GM23338 (cell line): ENCODE results near the gene PTRH2. TPM values are rescaled to one million over a fixed set of nuclear protein-coding genes. Genes with fewer than 3 reads are reported as not detected.

Experiments
- ATAC-seq: fragments of 200-7000 bp; cut with Tn5 transposase; 3 replicates; pipeline ENCODE4 v1.9.1; 2020
- DNase-seq: peaks from one replicate; pipeline ENCODE4 v3.0.0-alpha.2; 2015; ENCODE audit warnings: low spot score
- H2AFZ ChIP-seq: fragments of 200-600 bp; sonication (generic); 2 replicates; pipeline ENCODE4 v1.8.0; 2016; ENCODE audit warnings: antibody characterized with exemption, mild to moderate bottlenecking, moderate library complexity
- H3F3A ChIP-seq: fragments of 200-600 bp; sonication (generic); replicated peaks from 2 replicates; pipeline ENCODE4 v1.8.0; 2017; ENCODE audit warnings: antibody characterized with exemption, mixed run types, low read depth
- H3K27ac ChIP-seq: fragments of 200-600 bp; sonication (generic); 2 replicates; pipeline ENCODE4 v1.6.1; 2016; ENCODE audit warnings: low read depth
- H3K27me3 ChIP-seq: fragments of 200-600 bp; sonication (generic); 2 replicates; pipeline ENCODE4 v1.8.0; 2016; ENCODE audit warnings: mild to moderate bottlenecking, mixed run types, moderate library complexity; ENCODE audit not compliant: insufficient read depth
- H3K36me3 ChIP-seq: fragments of 200-600 bp; sonication (generic); 2 replicates; pipeline ENCODE4 v1.8.0; 2016; ENCODE audit warnings: mild to moderate bottlenecking; ENCODE audit not compliant: insufficient read depth
- H3K4me1 ChIP-seq: fragments of 200-600 bp; sonication (generic); 2 replicates; pipeline ENCODE4 v1.8.0; 2016; ENCODE audit warnings: mild to moderate bottlenecking, moderate library complexity; ENCODE audit not compliant: insufficient read depth
- H3K4me2 ChIP-seq: fragments of 200-600 bp; sonication (generic); 2 replicates; pipeline ENCODE4 v1.7.1; 2017; ENCODE audit warnings: mixed run types
- H3K4me3 ChIP-seq: fragments of 200-600 bp; sonication (generic); 2 replicates; pipeline ENCODE4 v1.6.1; 2016; ENCODE audit warnings: mixed run types
- H3K79me2 ChIP-seq: fragments of 200-600 bp; sonication (generic); replicated peaks from 2 replicates; pipeline ENCODE4 v1.8.0; 2017; ENCODE audit warnings: mild to moderate bottlenecking; ENCODE audit not compliant: insufficient read depth
- H3K9me2 ChIP-seq: fragments of 200-600 bp; sonication (generic); 2 replicates; pipeline ENCODE4 v1.8.0; 2017; ENCODE audit not compliant: insufficient read depth
- H4K20me1 ChIP-seq: fragments of 200-600 bp; sonication (generic); replicated peaks from 2 replicates; pipeline ENCODE4 v1.8.0; 2017; ENCODE audit warnings: mild to moderate bottlenecking; ENCODE audit not compliant: insufficient read depth
- H3K27ac Mint-ChIP-seq: 2 replicates; pipeline ENCODE4 v1.8.0; 2020; ENCODE audit warnings: inconsistent platforms, mild to moderate bottlenecking, moderate library complexity, mixed read lengths
- H3K27me3 Mint-ChIP-seq: 3 replicates; pipeline ENCODE4 v1.8.0; 2022; ENCODE audit warnings: low read depth, mild to moderate bottlenecking, moderate library complexity, mixed read lengths, inconsistent platforms; ENCODE audit not compliant: insufficient read depth, poor library complexity
- H3K36me3 Mint-ChIP-seq: 3 replicates; pipeline ENCODE4 v1.8.0; 2021; ENCODE audit warnings: low read depth, mild to moderate bottlenecking, inconsistent platforms, moderate library complexity, mixed read lengths
- H3K4me1 Mint-ChIP-seq: 3 replicates; pipeline ENCODE4 v1.8.0; 2020; ENCODE audit warnings: mild to moderate bottlenecking, inconsistent platforms, mixed read lengths
- H3K4me3 Mint-ChIP-seq: 3 replicates; pipeline ENCODE4 v1.8.0; 2021; ENCODE audit warnings: moderate library complexity, mild to moderate bottlenecking, inconsistent platforms, mixed read lengths
- H3K9me3 Mint-ChIP-seq: 3 replicates; pipeline ENCODE4 v1.8.0; 2020; ENCODE audit warnings: moderate library complexity, mild to moderate bottlenecking, inconsistent platforms, mixed read lengths
- CREB1 ChIP-seq: fragments of 250-450 bp; sonication (Bioruptor Pico); IDR thresholded peaks from 2 replicates; pipeline ENCODE4 v1.5.0; 2020; ENCODE audit warnings: low read depth, mild to moderate bottlenecking, moderate library complexity
- ETS1 ChIP-seq: IDR thresholded peaks from 2 replicates; pipeline ENCODE4 v1.6.1; 2016; ENCODE audit warnings: antibody characterized with exemption
- EZH2phosphoT487 ChIP-seq: fragments of 200-600 bp; sonication (generic); IDR thresholded peaks from one replicate; pipeline ENCODE4 v1.8.1; 2018; ENCODE audit warnings: antibody characterized with exemption; ENCODE audit not compliant: unreplicated experiment
- NANOG ChIP-seq: IDR thresholded peaks from 2 replicates; pipeline ENCODE4 v1.6.1; 2016; ENCODE audit warnings: antibody characterized with exemption, borderline replicate concordance
- STAT1 ChIP-seq: IDR thresholded peaks from one replicate; pipeline ENCODE4 v1.6.1; 2016; ENCODE audit warnings: antibody characterized with exemption; ENCODE audit not compliant: unreplicated experiment
- ZNF114 ChIP-seq: fragments of 250-450 bp; sonication (Bioruptor Pico); IDR thresholded peaks from 2 replicates; pipeline ENCODE4 v1.5.0; 2020; ENCODE audit warnings: mild to moderate bottlenecking, moderate library complexity
- ZNF331 ChIP-seq: fragments of 250-450 bp; sonication (Bioruptor Pico); IDR thresholded peaks from 2 replicates; pipeline ENCODE4 v1.5.0; 2020; ENCODE audit warnings: low read depth, mild to moderate bottlenecking, moderate library complexity
- polyA plus RNA-seq: library from polyadenylated mRNA; unstranded; fragments of >200 nt; fragmentation: Nextera tagmentation; extraction: Ambion mirVana; gene quantifications from 2 replicates; pipeline ENCODE4 v1.2.1, GENCODE V29; 2016
- total RNA-seq: library from RNA; depleted of rRNA; stranded (reverse); fragments of >200 nt; shearing (Covaris generic); gene quantifications from 2 replicates; pipeline ENCODE4 v1.2.3, GENCODE V29; 2014
- TF ChIP-seq, protein P1 (sequence below), 2 experiments: fragments of 200-600 bp in 1 of 2; sonication (generic) in 1 of 2; conservative IDR thresholded peaks; 2 replicates each; pipeline versions ENCODE4 v1.5.1 to v1.6.1; 2016 to 2017; ENCODE audit warnings: antibody characterized with exemption in 2 of 2, low read depth in 2 of 2, mild to moderate bottlenecking in 2 of 2, moderate library complexity in 1 of 2

Gene PTRH2
- total and polyA plus RNA-seq, 2 experiments from 2014 or later, result 32.7 to 85.2 TPM

DNA sequence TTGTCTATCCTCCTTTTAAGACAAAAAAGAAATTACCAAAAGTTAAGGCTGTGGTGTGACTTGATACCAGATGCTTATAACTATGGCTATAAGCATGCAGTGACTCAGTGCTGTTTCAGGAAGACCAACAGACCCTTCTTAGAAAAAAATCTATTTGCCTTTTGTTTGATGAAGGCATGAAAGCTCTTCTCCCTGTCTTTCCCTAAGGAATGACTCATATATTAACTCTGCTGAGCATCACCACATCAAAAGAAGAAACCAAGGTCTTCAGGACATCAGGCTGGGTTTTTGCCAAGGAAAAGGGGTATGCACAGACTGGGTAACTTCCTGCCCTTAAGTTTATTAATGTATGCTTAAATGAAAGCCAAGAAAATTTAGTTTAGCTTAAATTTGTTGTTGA is 47.3 kb upstream of the PTRH2 start (continued):
- no peak for TF ChIP-seq ETS1

DNA sequence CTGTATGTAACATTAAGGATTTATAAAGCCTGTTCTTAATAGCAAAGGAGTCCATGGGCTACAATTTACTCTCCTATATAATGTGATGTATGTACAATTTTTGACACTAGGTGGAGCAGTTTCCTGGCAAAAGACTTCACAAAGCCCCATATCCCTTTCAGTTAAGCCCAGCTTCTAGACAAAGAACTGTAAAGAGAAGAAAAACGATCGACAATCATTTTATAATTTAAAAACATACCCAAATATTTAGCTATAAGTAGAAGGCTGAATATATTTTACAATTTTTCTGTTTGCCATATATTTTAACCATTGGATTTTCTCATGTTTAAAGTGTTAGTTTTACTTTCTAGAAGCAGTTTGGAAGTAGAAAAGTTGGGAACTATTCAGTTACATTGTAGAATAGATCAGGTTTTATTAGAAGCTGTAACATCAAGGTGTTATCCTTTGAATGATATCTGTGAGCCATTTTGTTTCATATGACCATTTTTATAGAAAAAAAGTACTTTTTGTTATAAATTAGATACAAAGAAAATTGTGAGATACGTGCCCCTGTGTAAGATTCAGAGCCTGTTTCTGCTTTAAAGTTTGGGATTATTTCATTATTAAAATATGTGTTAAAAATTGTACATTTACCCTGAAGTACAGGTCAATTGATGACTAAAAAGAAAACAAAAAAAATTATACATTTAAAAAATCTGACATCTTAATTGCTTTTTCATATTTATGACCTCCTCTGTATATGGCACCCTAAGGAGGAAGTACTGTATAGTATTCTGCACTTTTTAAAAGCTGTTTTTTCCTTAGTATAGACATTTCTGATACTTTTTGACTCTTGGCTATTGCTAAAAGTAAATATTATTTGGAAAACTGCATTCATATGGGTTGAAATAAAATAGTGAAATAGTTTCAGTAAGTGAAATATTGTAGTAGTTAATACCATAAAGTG is 46.6 kb upstream of the PTRH2 start:
- Mint-ChIP-seq H3K27ac (no peak overlapping the region), H3K4me1 (peaks cover 9% of the 10 kb centered on the region), H3K27me3 (peaks cover 3% of the 10 kb centered on the region), H3K36me3 (peaks cover 5% of the 10 kb centered on the region; the same call in 2 of the 3 replicates), H3K4me3 (no peak overlapping the region), H3K9me3 (peaks cover 2% of the 10 kb centered on the region; the same call in 1 of the 3 replicates)
- no peaks in the 10 kb centered on the region for H3K36me3 ChIP-seq
- no peak overlapping the region for H2AFZ ChIP-seq
- ATAC-seq, result peak; percentile 96
- TF ChIP-seq ZNF331 (CRISPR knock-in tag), result no peak
- TF ChIP-seq, protein P1, sequence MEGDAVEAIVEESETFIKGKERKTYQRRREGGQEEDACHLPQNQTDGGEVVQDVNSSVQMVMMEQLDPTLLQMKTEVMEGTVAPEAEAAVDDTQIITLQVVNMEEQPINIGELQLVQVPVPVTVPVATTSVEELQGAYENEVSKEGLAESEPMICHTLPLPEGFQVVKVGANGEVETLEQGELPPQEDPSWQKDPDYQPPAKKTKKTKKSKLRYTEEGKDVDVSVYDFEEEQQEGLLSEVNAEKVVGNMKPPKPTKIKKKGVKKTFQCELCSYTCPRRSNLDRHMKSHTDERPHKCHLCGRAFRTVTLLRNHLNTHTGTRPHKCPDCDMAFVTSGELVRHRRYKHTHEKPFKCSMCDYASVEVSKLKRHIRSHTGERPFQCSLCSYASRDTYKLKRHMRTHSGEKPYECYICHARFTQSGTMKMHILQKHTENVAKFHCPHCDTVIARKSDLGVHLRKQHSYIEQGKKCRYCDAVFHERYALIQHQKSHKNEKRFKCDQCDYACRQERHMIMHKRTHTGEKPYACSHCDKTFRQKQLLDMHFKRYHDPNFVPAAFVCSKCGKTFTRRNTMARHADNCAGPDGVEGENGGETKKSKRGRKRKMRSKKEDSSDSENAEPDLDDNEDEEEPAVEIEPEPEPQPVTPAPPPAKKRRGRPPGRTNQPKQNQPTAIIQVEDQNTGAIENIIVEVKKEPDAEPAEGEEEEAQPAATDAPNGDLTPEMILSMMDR (conservative IDR thresholded peaks at IDR 0.05; ENCODE audit: low read depth in 2 of 2), result peak; percentile 77 to 94
- H3K4me2 ChIP-seq, result no peak overlapping the region
- H3K4me1 ChIP-seq, result no peaks in the 10 kb centered on the region
- H3K79me2 ChIP-seq, result no peaks in the 10 kb centered on the region
- peak; percentile 91 for DNase-seq
- no peaks in the 10 kb centered on the region for H4K20me1 ChIP-seq
- no peak overlapping the region for H3K4me3 ChIP-seq
- no peaks in the 10 kb centered on the region for H3K27me3 ChIP-seq
- H3F3A ChIP-seq, result no peaks in the 10 kb centered on the region
- H3K27ac ChIP-seq, result peak overlapping the region; percentile 10; the same call in 1 of the 2 replicates
- no peaks in the 10 kb centered on the region for H3K9me2 ChIP-seq

DNA sequence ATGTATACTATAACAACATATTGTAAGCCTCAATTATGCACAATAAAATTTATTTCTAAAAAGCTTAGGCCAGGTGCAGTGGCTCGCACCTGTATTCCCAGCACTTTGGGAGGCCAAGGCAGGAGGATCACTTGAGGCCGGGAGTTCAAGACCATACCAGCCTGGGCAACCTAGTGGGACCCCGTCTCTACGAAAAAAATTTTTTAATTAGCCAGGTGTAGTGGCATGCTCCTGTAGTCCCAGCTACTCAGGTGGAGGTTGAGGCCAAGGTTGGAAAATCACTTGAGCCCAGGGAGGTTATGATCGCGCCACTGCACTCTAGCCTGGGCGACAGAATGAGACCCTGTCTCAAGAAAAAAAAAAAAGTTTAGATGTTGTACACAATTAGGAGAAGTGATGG is 45.7 kb upstream of the PTRH2 start:
- Histone ChIP-seq H4K20me1 (no peaks in the 10 kb centered on the region), H3K27ac (no peak overlapping the region), H3K27me3 (no peaks in the 10 kb centered on the region), H3K36me3 (no peaks in the 10 kb centered on the region), H2AFZ (no peak overlapping the region), H3K79me2 (no peaks in the 10 kb centered on the region), H3K4me3 (no peak overlapping the region), H3K9me2 (no peaks in the 10 kb centered on the region), H3K4me2 (no peak overlapping the region), H3F3A (no peaks in the 10 kb centered on the region), H3K4me1 (no peaks in the 10 kb centered on the region)
- ATAC-seq, result no peak
- Mint-ChIP-seq H3K27me3 (peaks cover 3% of the 10 kb centered on the region), H3K4me1 (peaks cover 9% of the 10 kb centered on the region), H3K36me3 (no peaks in the 10 kb centered on the region; the same call in 1 of the 3 replicates), H3K9me3 (no peaks in the 10 kb centered on the region), H3K4me3 (no peak overlapping the region), H3K27ac (no peak overlapping the region)
- no peak for DNase-seq
- no peak for TF ChIP-seq CREB1 (CRISPR knock-in tag)
- TF ChIP-seq, protein P1 (conservative IDR thresholded peaks at IDR 0.05; ENCODE audit: low read depth in 2 of 2), result no peak
- no peak for TF ChIP-seq STAT1
- TF ChIP-seq ETS1, result no peak
- no peak for TF ChIP-seq ZNF331 (CRISPR knock-in tag)
- TF ChIP-seq ZNF114, result no peak
- no peak for TF ChIP-seq EZH2phosphoT487
- TF ChIP-seq NANOG, result no peak
